Ovary (tissue), 9 donors: Measurements from ENCODE around the gene PSMD11. TPM values are rescaled to one million over a fixed set of nuclear protein-coding genes. Genes with fewer than 3 reads are reported as not detected.
A peak's percentile ranks its signal among the peaks of the same experiment; 100 is the strongest.
"Not testable (repeated sequence)": the region's sequence is repeated elsewhere in the genome, so short reads cannot be mapped to it uniquely, and the experiment has no call there.

Source experiments
- DNase-seq, 5 donors: peaks; one replicate each; pipeline ENCODE4 v3.0.0-alpha.2; 2019 to 2020
- H3K27ac ChIP-seq, 2 donors: fragments of 200-600 bp; one replicate each; pipeline versions ENCODE4 v1.5.1 to v1.8.0; 2019 to 2022
- H3K27me3 ChIP-seq: fragments of 200-600 bp; one replicate; pipeline ENCODE4 v1.8.0; 2022
- H3K36me3 ChIP-seq: fragments of 200-600 bp; sonication (generic); one replicate; pipeline ENCODE4 v1.5.1; 2019
- H3K4me1 ChIP-seq: one replicate; pipeline ENCODE4 v1.8.1; 2013; ENCODE audit warnings: mild to moderate bottlenecking, moderate library complexity; ENCODE audit not compliant: insufficient read depth
- H3K4me3 ChIP-seq: fragments of 200-600 bp; sonication (generic); one replicate; pipeline ENCODE4 v1.5.1; 2017
- H3K9me3 ChIP-seq, 2 donors: fragments of 200-600 bp in 1 of 2; sonication (generic) in 1 of 2; one replicate each; pipeline versions ENCODE4 v1.5.1 to v1.8.1; 2013 to 2019; ENCODE audit warnings: mild to moderate bottlenecking in 1 of 2, moderate library complexity in 1 of 2
- CTCF ChIP-seq, 3 donors: fragments of 450-650 bp in 2 of 3; fragments of 200-600 bp in 1 of 3; IDR thresholded peaks; one replicate each; pipeline versions ENCODE4 v1.5.1 to v1.8.0; 2016 to 2022; ENCODE audit warnings: antibody characterized with exemption in 3 of 3, mild to moderate bottlenecking in 1 of 3
- EP300 ChIP-seq: sonication (generic); formaldehyde crosslinking; IDR thresholded peaks from one replicate; pipeline ENCODE4 v1.6.1; 2017; ENCODE audit warnings: antibody characterized with exemption
- POLR2A ChIP-seq: fragments of 450-650 bp; IDR thresholded peaks from one replicate; pipeline ENCODE4 v1.6.1; 2017; ENCODE audit warnings: antibody characterized with exemption, mild to moderate bottlenecking, moderate library complexity
- WGBS, 3 donors: extraction: QIAGEN DNeasy Blood & Tissue Kit in 1 of 3; methylation state at CpG; one replicate each; pipeline versions ENCODE4 v1.1.5 to v1.1.7; 2013 to 2017; 5-methylcytosine and 5-hydroxymethylcytosine counted together
- intact Hi-C, 4 donors: fragments of 100-400 bp; cut with DNase I; formaldehyde crosslinking; loops; one replicate each; pipeline versions ENCODE4 v1.11.0 to v1.15.1; 2022 to 2023
- polyA plus RNA-seq, 2 donors: library from polyadenylated mRNA; stranded (reverse); fragments of 200-250 nt in 1 of 2; fragments of 350-450 nt in 1 of 2; fragmentation: Illumina TruSeq in 1 of 2; extraction: RNeasy Lipid Tissue Mini Kit (QIAGEN cat#74804) in 1 of 2; gene quantifications; one replicate each; pipeline ENCODE4 v1.2.3, GENCODE V29; 2013 to 2014
- total RNA-seq, 7 donors: library from RNA; depleted of rRNA in 2 of 7; stranded (reverse); fragments of >200 nt in 2 of 7; fragmentation: NEBNext Ultra II Directional in 3 of 7; extraction: Animal tissue kit (Norgen Biotek cat#: 25700) in 3 of 7; gene quantifications; one replicate each; pipeline versions ENCODE4 v1.1.0 to v1.2.4, GENCODE V29; 2016 to 2023
- donor health status: DM: no; HTN: no; CAD: no; lungs with moderate emphysema.
- donor health status: DM: no; HTN: no; CAD: no.
- donor health status: Bipolar disorder and iron deficiency.
- donor health status: DM: yes; HTN: yes; CAD: no.
- donor health status: DM: no; HTN: no; CAD: no.
- donor health status: DM: yes; HTN: yes; CAD: no.

PSMD11 gene
- total and polyA plus RNA-seq, 9 donors, result 20.1 to 83.0 (median 53.4) TPM

- intact Hi-C loops, result no loop called here
- Histone ChIP-seq H3K36me3 (no peaks in the 10 kb centered on the region), H3K27me3 (no peaks in the 10 kb centered on the region), H3K4me1 (no peaks in the 10 kb centered on the region), H3K4me3 (peak overlapping the region; percentile 96), H3K27ac (no peak overlapping the region), H3K9me3 (no peaks in the 10 kb centered on the region)
- WGBS, 3 donors, result 14 to 19% (median 15%) methylated on average over 6 of the region's 6 CpGs
- no peak for DNase-seq
- no peak for TF ChIP-seq POLR2A
- TF ChIP-seq CTCF (IDR thresholded peaks at IDR 0.05), result no peak
- no peak for TF ChIP-seq EP300
Measured at GRCh38 chr17:32445497-32445896, 1.2 kb downstream of the PSMD11 start.

GRCh38 chr17:32445971-32446370 is 1.7 kb downstream of the PSMD11 start:
- TF ChIP-seq POLR2A (no peak), CTCF (IDR thresholded peaks at IDR 0.05) (no peak), EP300 (no peak)
- H3K27me3 ChIP-seq, result no peaks in the 10 kb centered on the region
- H3K27ac ChIP-seq, result no peak overlapping the region
- no peaks in the 10 kb centered on the region for H3K4me1 ChIP-seq
- no peaks in the 10 kb centered on the region for H3K9me3 ChIP-seq
- peak overlapping the region; percentile 96 for H3K4me3 ChIP-seq
- DNase-seq, result no peak
- 75 to 76% (median 76%) methylated on average over 2 of the region's 2 CpGs for WGBS, 3 donors
- intact Hi-C loops, result no loop called here
- no peaks in the 10 kb centered on the region for H3K36me3 ChIP-seq

- no peaks in the 10 kb centered on the region for H3K4me1 ChIP-seq
- H3K4me3 ChIP-seq, result no peak overlapping the region
- H3K9me3 ChIP-seq, result no peaks in the 10 kb centered on the region
- H3K27ac ChIP-seq, result no peak overlapping the region
- intact Hi-C loops, result no loop called here
- no peak for DNase-seq
- H3K27me3 ChIP-seq, result no peaks in the 10 kb centered on the region
- WGBS, 3 donors, result 87 to 89% (median 88%) methylated on average over 2 of the region's 2 CpGs
- H3K36me3 ChIP-seq, result no peaks in the 10 kb centered on the region
- TF ChIP-seq EP300, result no peak
- no peak for TF ChIP-seq CTCF (IDR thresholded peaks at IDR 0.05)
- TF ChIP-seq POLR2A, result no peak
Measured at GRCh38 chr17:32446949-32447348, 2.6 kb downstream of the PSMD11 start.

- DNase-seq, result no peak
- WGBS, 3 donors, result 91 to 98% (median 96%) methylated on average over 5 of the region's 5 CpGs
- intact Hi-C loops, result no loop called here
- TF ChIP-seq EP300 (no peak), CTCF (IDR thresholded peaks at IDR 0.05) (no peak), POLR2A (no peak)
- Histone ChIP-seq H3K27ac (no peak overlapping the region), H3K9me3 (no peaks in the 10 kb centered on the region), H3K27me3 (no peaks in the 10 kb centered on the region), H3K36me3 (no peaks in the 10 kb centered on the region), H3K4me1 (no peaks in the 10 kb centered on the region), H3K4me3 (no peak overlapping the region)
Measured at GRCh38 chr17:32449963-32450362, 5.7 kb downstream of the PSMD11 start.

GRCh38 chr17:32450379-32450778 is 6.1 kb downstream of the PSMD11 start:
- H3K27me3 ChIP-seq, H3K36me3 ChIP-seq, H3K27ac ChIP-seq, H3K9me3 ChIP-seq, H3K4me3 ChIP-seq, DNase-seq, H3K4me1 ChIP-seq, intact Hi-C loops: not testable (repeated sequence)
- WGBS, 3 donors, result 91 to 96% (median 94%) methylated on average over 6 of the region's 6 CpGs
